HL-60 (cell line): ENCODE results near the gene ISL2.

Experiments used
- DNase-seq, 2 experiments: peaks; one replicate each; pipeline ENCODE4 v3.0.0-alpha.2; 2010 to 2020; ENCODE audit warnings: low read depth in 1 of 2, low spot score in 1 of 2
- H3K27ac ChIP-seq: fragments of 250-450 bp; sonication (Bioruptor Pico); replicated peaks from 2 replicates; pipeline ENCODE4 v1.5.1; 2020; ENCODE audit warnings: mild to moderate bottlenecking, moderate library complexity
- H3K27me3 ChIP-seq: fragments of 250-450 bp; sonication (Bioruptor Pico); 2 replicates; pipeline ENCODE4 v1.5.1; 2021; ENCODE audit warnings: mild to moderate bottlenecking, moderate library complexity; ENCODE audit not compliant: insufficient read depth, poor library complexity, severe bottlenecking
- H3K4me3 ChIP-seq: replicated peaks from 2 replicates; pipeline ENCODE4 v1.5.1; 2011; ENCODE audit warnings: mild to moderate bottlenecking, control low read depth, low read length; ENCODE audit not compliant: insufficient read depth
- GABPA ChIP-seq: IDR thresholded peaks from 2 replicates; pipeline ENCODE4 v1.6.1; 2012; ENCODE audit warnings: low read depth
- POLR2AphosphoS5 ChIP-seq: IDR thresholded peaks from 2 replicates; pipeline ENCODE4 v1.6.1; 2012; ENCODE audit warnings: low read depth
- SPI1 ChIP-seq: IDR thresholded peaks from 2 replicates; pipeline ENCODE4 v1.6.1; 2012; ENCODE audit warnings: low read depth, mild to moderate bottlenecking, borderline replicate concordance
- TF ChIP-seq, protein P1 (sequence below): IDR thresholded peaks from 2 replicates; pipeline ENCODE4 v1.6.1; 2012; ENCODE audit warnings: low read depth; ENCODE audit not compliant: insufficient replicate concordance
- TF ChIP-seq, protein P2 (sequence below): IDR thresholded peaks from one replicate; pipeline ENCODE4 v1.5.1; 2011; ENCODE audit warnings: low read length, control low read depth, inconsistent platforms; ENCODE audit not compliant: insufficient read depth

ISL2 gene

DNA sequence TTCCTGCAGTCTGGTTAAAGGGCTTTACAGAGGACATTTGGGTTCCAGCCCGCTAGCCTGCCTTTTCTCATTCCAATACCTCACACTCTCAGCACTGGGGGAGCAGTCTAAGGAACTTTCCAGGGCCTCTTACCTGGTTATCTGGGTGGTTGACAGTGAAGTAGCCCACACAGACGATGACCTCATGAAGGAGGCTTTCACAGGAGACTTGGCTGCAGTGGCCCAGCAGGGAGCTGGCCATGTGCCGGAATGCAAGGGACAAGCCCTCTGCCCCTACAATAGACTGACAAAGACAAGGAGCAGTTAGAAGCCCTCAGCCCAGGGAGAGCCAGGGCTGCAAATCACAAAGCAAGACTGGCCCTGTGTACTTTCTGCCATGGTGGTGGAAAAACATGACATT is 39.5 kb downstream of the ISL2 start:
- no peak for DNase-seq
- H3K27me3 ChIP-seq: no peaks in the 10 kb centered on the region
- H3K4me3 ChIP-seq: no peak overlapping the region
- TF ChIP-seq GABPA: no peak
- TF ChIP-seq SPI1: no peak
- TF ChIP-seq, protein P1, sequence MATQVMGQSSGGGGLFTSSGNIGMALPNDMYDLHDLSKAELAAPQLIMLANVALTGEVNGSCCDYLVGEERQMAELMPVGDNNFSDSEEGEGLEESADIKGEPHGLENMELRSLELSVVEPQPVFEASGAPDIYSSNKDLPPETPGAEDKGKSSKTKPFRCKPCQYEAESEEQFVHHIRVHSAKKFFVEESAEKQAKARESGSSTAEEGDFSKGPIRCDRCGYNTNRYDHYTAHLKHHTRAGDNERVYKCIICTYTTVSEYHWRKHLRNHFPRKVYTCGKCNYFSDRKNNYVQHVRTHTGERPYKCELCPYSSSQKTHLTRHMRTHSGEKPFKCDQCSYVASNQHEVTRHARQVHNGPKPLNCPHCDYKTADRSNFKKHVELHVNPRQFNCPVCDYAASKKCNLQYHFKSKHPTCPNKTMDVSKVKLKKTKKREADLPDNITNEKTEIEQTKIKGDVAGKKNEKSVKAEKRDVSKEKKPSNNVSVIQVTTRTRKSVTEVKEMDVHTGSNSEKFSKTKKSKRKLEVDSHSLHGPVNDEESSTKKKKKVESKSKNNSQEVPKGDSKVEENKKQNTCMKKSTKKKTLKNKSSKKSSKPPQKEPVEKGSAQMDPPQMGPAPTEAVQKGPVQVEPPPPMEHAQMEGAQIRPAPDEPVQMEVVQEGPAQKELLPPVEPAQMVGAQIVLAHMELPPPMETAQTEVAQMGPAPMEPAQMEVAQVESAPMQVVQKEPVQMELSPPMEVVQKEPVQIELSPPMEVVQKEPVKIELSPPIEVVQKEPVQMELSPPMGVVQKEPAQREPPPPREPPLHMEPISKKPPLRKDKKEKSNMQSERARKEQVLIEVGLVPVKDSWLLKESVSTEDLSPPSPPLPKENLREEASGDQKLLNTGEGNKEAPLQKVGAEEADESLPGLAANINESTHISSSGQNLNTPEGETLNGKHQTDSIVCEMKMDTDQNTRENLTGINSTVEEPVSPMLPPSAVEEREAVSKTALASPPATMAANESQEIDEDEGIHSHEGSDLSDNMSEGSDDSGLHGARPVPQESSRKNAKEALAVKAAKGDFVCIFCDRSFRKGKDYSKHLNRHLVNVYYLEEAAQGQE: no peak
- TF ChIP-seq, protein P2, sequence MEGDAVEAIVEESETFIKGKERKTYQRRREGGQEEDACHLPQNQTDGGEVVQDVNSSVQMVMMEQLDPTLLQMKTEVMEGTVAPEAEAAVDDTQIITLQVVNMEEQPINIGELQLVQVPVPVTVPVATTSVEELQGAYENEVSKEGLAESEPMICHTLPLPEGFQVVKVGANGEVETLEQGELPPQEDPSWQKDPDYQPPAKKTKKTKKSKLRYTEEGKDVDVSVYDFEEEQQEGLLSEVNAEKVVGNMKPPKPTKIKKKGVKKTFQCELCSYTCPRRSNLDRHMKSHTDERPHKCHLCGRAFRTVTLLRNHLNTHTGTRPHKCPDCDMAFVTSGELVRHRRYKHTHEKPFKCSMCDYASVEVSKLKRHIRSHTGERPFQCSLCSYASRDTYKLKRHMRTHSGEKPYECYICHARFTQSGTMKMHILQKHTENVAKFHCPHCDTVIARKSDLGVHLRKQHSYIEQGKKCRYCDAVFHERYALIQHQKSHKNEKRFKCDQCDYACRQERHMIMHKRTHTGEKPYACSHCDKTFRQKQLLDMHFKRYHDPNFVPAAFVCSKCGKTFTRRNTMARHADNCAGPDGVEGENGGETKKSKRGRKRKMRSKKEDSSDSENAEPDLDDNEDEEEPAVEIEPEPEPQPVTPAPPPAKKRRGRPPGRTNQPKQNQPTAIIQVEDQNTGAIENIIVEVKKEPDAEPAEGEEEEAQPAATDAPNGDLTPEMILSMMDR: no peak
- no peak for TF ChIP-seq POLR2AphosphoS5
- H3K27ac ChIP-seq: no peak overlapping the region

- Histone ChIP-seq H3K4me3 (no peak overlapping the region), H3K27me3 (no peaks in the 10 kb centered on the region), H3K27ac (no peak overlapping the region)
- TF ChIP-seq GABPA (no peak), POLR2AphosphoS5 (no peak), SPI1 (no peak)
- TF ChIP-seq, protein P1: no peak
- TF ChIP-seq, protein P2: no peak
- DNase-seq: no peak
Observed at GRCh38 chr15:76376816-76377215, 40.2 kb downstream of the ISL2 start.

DNA sequence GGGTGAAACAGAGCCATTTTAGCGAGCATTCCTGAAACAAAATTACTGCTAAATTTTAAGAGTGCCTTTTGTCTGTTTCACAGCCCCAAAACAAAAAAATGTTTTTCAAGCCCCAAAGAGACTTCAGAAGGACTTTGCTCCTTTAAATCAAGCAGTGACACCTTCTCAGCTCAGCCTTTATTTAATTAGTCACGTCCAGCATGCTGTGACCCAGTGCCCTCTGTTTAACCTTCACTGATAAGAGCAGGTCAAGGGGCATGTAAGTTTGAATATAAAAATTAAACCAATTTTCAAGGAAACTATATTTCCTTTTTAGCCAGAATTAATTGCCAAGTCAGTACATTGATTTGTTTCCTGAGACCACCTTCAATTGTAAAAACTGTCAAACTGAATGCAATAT is 40.6 kb downstream of the ISL2 start:
- H3K4me3 ChIP-seq: no peak overlapping the region
- DNase-seq: no peak
- no peaks in the 10 kb centered on the region for H3K27me3 ChIP-seq
- H3K27ac ChIP-seq: no peak overlapping the region
- TF ChIP-seq SPI1 (no peak), POLR2AphosphoS5 (no peak), GABPA (no peak)
- TF ChIP-seq, protein P1: no peak
- TF ChIP-seq, protein P2: no peak
